RWPE2 (cell line): Measurements from ENCODE around the gene ANKRD55.
"Not testable (repeated sequence)": the region's sequence is repeated elsewhere in the genome, so short reads cannot be mapped to it uniquely, and the experiment has no call there.

Experiments used
- ATAC-seq: fragments of 200-7000 bp; cut with Tn5 transposase; 3 replicates; pipeline ENCODE4 v1.9.1; 2021; ENCODE audit warnings: low read depth
- DNase-seq: peaks from one replicate; pipeline ENCODE4 v3.0.0-alpha.2; 2020; ENCODE audit warnings: low spot score
- H3K27ac ChIP-seq: fragments of 450-650 bp; 2 replicates; pipeline ENCODE4 v1.5.1; 2017; ENCODE audit warnings: mild to moderate bottlenecking; ENCODE audit not compliant: poor library complexity, severe bottlenecking
- H3K27me3 ChIP-seq: fragments of 250-450 bp; sonication (Bioruptor Pico); 2 replicates; pipeline ENCODE4 v1.5.1; 2021; ENCODE audit warnings: mild to moderate bottlenecking, moderate library complexity; ENCODE audit not compliant: insufficient read depth, poor library complexity, severe bottlenecking
- H3K36me3 ChIP-seq: fragments of 250-450 bp; sonication (Bioruptor Pico); 2 replicates; pipeline ENCODE4 v1.5.1; 2020; ENCODE audit warnings: low read depth, mild to moderate bottlenecking, moderate library complexity
- H3K4me1 ChIP-seq: fragments of 250-450 bp; sonication (Bioruptor Pico); 2 replicates; pipeline ENCODE4 v1.5.1; 2021; ENCODE audit warnings: mild to moderate bottlenecking, moderate library complexity; ENCODE audit not compliant: insufficient read depth, poor library complexity, severe bottlenecking
- H3K4me3 ChIP-seq: fragments of 250-450 bp; sonication (Bioruptor Pico); 2 replicates; pipeline ENCODE4 v1.5.1; 2021; ENCODE audit warnings: mild to moderate bottlenecking, moderate library complexity; ENCODE audit not compliant: severe bottlenecking
- H3K9me3 ChIP-seq: fragments of 250-450 bp; sonication (Bioruptor Pico); 2 replicates; pipeline ENCODE4 v1.5.1; 2021; ENCODE audit warnings: mild to moderate bottlenecking, moderate library complexity; ENCODE audit not compliant: severe bottlenecking
- TF ChIP-seq, protein P1 (sequence below): fragments of 450-650 bp; IDR thresholded peaks from one replicate; pipeline ENCODE4 v1.5.1; 2017; ENCODE audit warnings: mild to moderate bottlenecking, moderate library complexity; ENCODE audit not compliant: poor library complexity, severe bottlenecking

ANKRD55 gene

DNA sequence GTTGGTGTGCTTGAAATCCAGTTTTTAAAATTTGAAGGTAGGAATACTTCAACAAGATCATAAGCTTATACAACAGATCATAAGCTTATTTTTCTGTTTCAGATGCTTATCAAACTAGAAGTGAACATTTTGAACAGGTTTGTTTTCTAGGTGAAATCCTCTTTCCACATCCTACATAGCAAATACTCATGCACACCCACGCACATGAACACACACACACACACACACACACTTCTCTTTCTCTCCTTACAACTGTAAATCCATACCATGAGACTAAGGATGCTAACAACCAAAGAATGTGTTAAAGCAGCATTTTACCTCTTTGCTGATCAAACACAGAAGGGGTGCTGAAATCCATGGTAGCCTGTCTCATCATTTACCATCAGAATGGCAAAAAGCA is 592 bp downstream of the ANKRD55 start:
- no peaks in the 10 kb centered on the region for H3K27me3 ChIP-seq
- TF ChIP-seq, protein P1, sequence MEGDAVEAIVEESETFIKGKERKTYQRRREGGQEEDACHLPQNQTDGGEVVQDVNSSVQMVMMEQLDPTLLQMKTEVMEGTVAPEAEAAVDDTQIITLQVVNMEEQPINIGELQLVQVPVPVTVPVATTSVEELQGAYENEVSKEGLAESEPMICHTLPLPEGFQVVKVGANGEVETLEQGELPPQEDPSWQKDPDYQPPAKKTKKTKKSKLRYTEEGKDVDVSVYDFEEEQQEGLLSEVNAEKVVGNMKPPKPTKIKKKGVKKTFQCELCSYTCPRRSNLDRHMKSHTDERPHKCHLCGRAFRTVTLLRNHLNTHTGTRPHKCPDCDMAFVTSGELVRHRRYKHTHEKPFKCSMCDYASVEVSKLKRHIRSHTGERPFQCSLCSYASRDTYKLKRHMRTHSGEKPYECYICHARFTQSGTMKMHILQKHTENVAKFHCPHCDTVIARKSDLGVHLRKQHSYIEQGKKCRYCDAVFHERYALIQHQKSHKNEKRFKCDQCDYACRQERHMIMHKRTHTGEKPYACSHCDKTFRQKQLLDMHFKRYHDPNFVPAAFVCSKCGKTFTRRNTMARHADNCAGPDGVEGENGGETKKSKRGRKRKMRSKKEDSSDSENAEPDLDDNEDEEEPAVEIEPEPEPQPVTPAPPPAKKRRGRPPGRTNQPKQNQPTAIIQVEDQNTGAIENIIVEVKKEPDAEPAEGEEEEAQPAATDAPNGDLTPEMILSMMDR: no peak
- H3K4me3 ChIP-seq: no peak overlapping the region
- DNase-seq (no peak), ATAC-seq (no peak)
- no peaks in the 10 kb centered on the region for H3K36me3 ChIP-seq
- no peaks in the 10 kb centered on the region for H3K4me1 ChIP-seq
- H3K27ac ChIP-seq: no peak overlapping the region
- no peaks in the 10 kb centered on the region for H3K9me3 ChIP-seq

DNA sequence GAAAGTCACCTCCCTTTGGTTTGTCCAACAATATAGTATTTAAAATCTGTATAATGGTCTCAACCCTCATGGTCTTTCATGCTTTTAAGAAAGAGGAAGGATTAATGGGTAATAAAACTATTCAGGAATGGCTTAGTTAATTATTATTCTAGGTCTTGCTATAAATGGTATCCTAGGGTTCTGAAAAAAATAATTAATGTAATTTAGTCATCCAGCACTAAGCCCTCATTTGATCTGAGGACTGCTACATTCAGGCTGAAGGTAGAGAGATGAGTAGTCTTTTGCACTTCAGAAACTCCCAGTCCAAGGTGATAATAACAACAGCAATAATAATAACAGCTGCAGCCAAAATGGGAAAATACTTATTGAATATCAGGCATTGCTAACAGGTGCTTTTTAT is 2.6 kb downstream of the ANKRD55 start:
- Histone ChIP-seq H3K27ac (no peak overlapping the region), H3K36me3 (no peaks in the 10 kb centered on the region)
- no peak for ATAC-seq

GRCh38 chr5:56229111-56229510 is 4.0 kb downstream of the ANKRD55 start:
- Histone ChIP-seq H3K27ac (no peak overlapping the region), H3K36me3 (no peaks in the 10 kb centered on the region), H3K4me3 (no peak overlapping the region), H3K4me1 (no peaks in the 10 kb centered on the region), H3K27me3 (no peaks in the 10 kb centered on the region), H3K9me3 (no peaks in the 10 kb centered on the region)
- TF ChIP-seq, protein P1: no peak
- DNase-seq: no peak
- no peak for ATAC-seq

More for the DNA sequence above, 2.6 kb downstream of the ANKRD55 start:
- Histone ChIP-seq H3K4me1 (no peaks in the 10 kb centered on the region), H3K9me3 (no peaks in the 10 kb centered on the region), H3K27me3 (no peaks in the 10 kb centered on the region), H3K4me3 (no peak overlapping the region)
- no peak for DNase-seq
- TF ChIP-seq, protein P1: no peak

DNA sequence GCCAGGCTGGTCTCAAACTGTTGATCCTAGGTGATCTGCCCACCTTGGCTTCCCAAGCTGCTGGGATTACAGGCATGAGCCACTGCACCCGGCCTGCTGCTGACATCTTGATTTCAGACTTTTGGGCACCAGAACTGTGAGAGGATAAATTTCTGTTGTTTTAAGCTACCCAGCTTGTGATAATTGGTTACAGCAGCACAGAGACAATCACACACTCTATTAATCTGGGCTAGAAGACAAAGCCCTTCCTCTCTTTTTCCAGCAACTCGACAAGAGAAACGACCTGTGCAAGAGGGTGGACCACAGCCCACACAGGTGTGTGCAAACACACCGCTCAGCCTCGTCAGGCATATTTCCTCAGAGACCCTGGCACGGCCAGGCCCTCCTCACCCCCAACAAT is 4.5 kb downstream of the ANKRD55 start:
- no peak overlapping the region for H3K27ac ChIP-seq
- H3K9me3 ChIP-seq: no peaks in the 10 kb centered on the region
- ATAC-seq (no peak), DNase-seq (no peak)
- H3K27me3 ChIP-seq: peaks cover 2% of the 10 kb centered on the region
- H3K36me3 ChIP-seq: no peaks in the 10 kb centered on the region
- TF ChIP-seq, protein P1: no peak
- no peaks in the 10 kb centered on the region for H3K4me1 ChIP-seq
- H3K4me3 ChIP-seq: no peak overlapping the region

DNA sequence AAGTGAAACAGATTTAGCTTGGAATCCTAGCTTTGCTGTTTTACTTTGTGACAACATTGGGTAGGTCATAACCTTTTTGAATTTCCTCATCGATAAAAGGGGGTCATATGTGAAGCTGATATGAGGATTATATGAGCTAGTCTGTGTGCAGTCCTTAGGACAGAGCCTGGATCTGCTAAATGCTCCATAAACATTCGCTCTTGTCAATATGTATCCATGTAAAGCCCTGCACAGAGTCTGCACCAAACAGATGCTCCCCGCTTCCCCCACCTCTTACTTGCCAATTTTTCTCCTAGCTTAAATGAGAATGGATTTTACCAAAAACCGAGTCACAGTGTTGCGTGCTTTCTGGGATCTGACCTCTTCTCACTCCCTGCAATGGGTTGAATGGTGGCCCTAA is 5.4 kb downstream of the ANKRD55 start:
- no peak for DNase-seq
- no peak for ATAC-seq
- Histone ChIP-seq H3K27me3 (peaks cover 2% of the 10 kb centered on the region), H3K4me1 (no peaks in the 10 kb centered on the region), H3K36me3 (no peaks in the 10 kb centered on the region), H3K4me3 (no peak overlapping the region), H3K9me3 (no peaks in the 10 kb centered on the region), H3K27ac (no peak overlapping the region)
- TF ChIP-seq, protein P1: no peak

DNA sequence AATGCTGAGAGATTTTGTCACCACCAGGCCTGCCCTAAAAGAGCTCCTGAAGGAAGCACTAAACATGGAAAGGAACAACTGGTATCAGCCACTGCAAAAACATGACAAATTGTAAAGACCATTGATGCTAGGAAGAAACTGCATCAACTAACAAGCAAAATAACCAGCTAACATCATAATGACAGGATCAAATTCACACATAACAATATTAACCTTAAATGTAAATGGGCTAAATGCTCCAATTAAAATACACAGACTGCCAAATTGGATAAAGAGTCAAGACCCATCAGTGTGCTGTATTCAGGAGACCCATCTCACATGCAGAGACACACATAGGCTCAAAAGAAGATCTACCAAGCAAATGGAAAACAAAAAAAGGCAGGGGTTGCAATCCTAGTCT is 9.8 kb downstream of the ANKRD55 start:
- DNase-seq, H3K27ac ChIP-seq, H3K4me3 ChIP-seq, H3K27me3 ChIP-seq, H3K4me1 ChIP-seq, H3K9me3 ChIP-seq, ATAC-seq, H3K36me3 ChIP-seq: not testable (repeated sequence)

DNA sequence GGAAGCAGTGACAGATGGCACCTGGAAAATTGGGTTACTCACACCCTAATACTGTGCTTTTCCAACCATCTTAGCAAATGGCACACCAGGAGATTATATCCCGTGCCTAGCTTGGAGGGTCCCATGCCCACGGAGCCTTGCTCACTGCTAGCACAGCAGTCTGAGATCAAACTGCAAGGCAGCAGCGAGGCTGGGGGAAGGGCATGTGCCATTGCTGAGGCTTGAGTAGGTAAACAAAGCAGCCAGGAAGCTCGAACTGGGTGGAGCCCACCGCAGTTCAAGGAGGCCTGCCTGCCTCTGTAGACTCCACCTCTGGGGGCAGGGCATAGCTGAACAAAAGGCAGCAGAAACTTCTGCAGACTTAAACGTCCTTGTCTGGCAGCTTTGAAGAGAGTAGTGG is 11.5 kb downstream of the ANKRD55 start:
- H3K4me1 ChIP-seq, H3K36me3 ChIP-seq, DNase-seq, H3K9me3 ChIP-seq, ATAC-seq, H3K4me3 ChIP-seq, H3K27ac ChIP-seq, H3K27me3 ChIP-seq: not testable (repeated sequence)
